Hepatocyte (in vitro differentiated cells): Measurements from ENCODE around the gene LINGO1. TPM values are rescaled to one million over a fixed set of nuclear protein-coding genes. Genes with fewer than 3 reads are reported as not detected.

ENCODE experiments used
- DNase-seq: peaks from one replicate; pipeline ENCODE4 v3.0.0-alpha.2; 2016; ENCODE audit warnings: low spot score
- H2AFZ ChIP-seq: fragments of 200-600 bp; sonication (generic); 2 replicates; pipeline ENCODE4 v1.6.0; 2016; ENCODE audit warnings: antibody characterized with exemption, mild to moderate bottlenecking
- H3K27ac ChIP-seq: fragments of 200-600 bp; sonication (generic); 2 replicates; pipeline ENCODE4 v1.5.1; 2016; ENCODE audit warnings: mild to moderate bottlenecking
- H3K27me3 ChIP-seq: fragments of 200-600 bp; sonication (generic); 2 replicates; pipeline ENCODE4 v1.6.1; 2016
- H3K36me3 ChIP-seq: fragments of 200-600 bp; sonication (generic); replicated peaks from 2 replicates; pipeline ENCODE4 v1.5.1; 2016; ENCODE audit warnings: low read depth; ENCODE audit not compliant: insufficient read depth
- H3K4me1 ChIP-seq: fragments of 200-600 bp; sonication (generic); 2 replicates; pipeline ENCODE4 v1.5.1; 2016; ENCODE audit warnings: mild to moderate bottlenecking, moderate library complexity; ENCODE audit not compliant: insufficient read depth
- H3K4me2 ChIP-seq: fragments of 200-600 bp; sonication (generic); 2 replicates; pipeline ENCODE4 v1.6.0; 2016
- H3K4me3 ChIP-seq: fragments of 200-600 bp; sonication (generic); 2 replicates; pipeline ENCODE4 v1.5.1; 2016; ENCODE audit warnings: mild to moderate bottlenecking
- H3K79me2 ChIP-seq: fragments of 200-600 bp; sonication (generic); 2 replicates; pipeline ENCODE4 v1.6.0; 2017; ENCODE audit warnings: mild to moderate bottlenecking
- H3K9me2 ChIP-seq: fragments of 200-600 bp; sonication (generic); replicated peaks from 2 replicates; pipeline ENCODE4 v1.6.0; 2017; ENCODE audit warnings: mild to moderate bottlenecking; ENCODE audit not compliant: insufficient read depth
- H3K9me3 ChIP-seq: fragments of 200-600 bp; sonication (generic); 2 replicates; pipeline ENCODE4 v1.5.1; 2016; ENCODE audit warnings: low read depth, mild to moderate bottlenecking
- H4K20me1 ChIP-seq: fragments of 200-600 bp; sonication (generic); 2 replicates; pipeline ENCODE4 v1.6.0; 2016; ENCODE audit warnings: mild to moderate bottlenecking; ENCODE audit not compliant: insufficient read depth, poor library complexity, severe bottlenecking
- CTCF ChIP-seq: fragments of 200-600 bp; sonication (generic); IDR thresholded peaks from 2 replicates; pipeline ENCODE4 v1.5.1; 2016; ENCODE audit warnings: antibody characterized with exemption, mild to moderate bottlenecking; ENCODE audit not compliant: poor library complexity
- EZH2 ChIP-seq: fragments of 200-600 bp; sonication (generic); IDR thresholded peaks from 2 replicates; pipeline ENCODE4 v1.6.1; 2016; ENCODE audit warnings: antibody characterized with exemption, mild to moderate bottlenecking, borderline replicate concordance
- EZH2phosphoT487 ChIP-seq: fragments of 200-600 bp; sonication (generic); IDR thresholded peaks from one replicate; pipeline ENCODE4 v1.6.1; 2018; ENCODE audit warnings: antibody characterized with exemption, mild to moderate bottlenecking, low read depth, moderate library complexity; ENCODE audit not compliant: unreplicated experiment, severe bottlenecking
- WGBS: methylation state at CpG from one replicate; pipeline ENCODE4 v1.1.6; 2016; ENCODE audit warnings: low lambda C conversion rate; ENCODE audit errors: missing lambda C conversion rate; 5-methylcytosine and 5-hydroxymethylcytosine counted together
- polyA plus RNA-seq: library from polyadenylated mRNA; unstranded; fragments of >200 nt; fragmentation: Nextera tagmentation; extraction: Ambion mirVana; gene quantifications from 2 replicates; pipeline ENCODE4 v1.2.1, GENCODE V29; 2016
- total RNA-seq: library from RNA; depleted of rRNA; stranded (reverse); fragments of >200 nt; gene quantifications from 2 replicates; pipeline ENCODE4 v1.2.3, GENCODE V29; 2014

LINGO1 gene
- total and polyA plus RNA-seq, 2 experiments from 2014 or later = 4.3 to 5.1 TPM

DNA sequence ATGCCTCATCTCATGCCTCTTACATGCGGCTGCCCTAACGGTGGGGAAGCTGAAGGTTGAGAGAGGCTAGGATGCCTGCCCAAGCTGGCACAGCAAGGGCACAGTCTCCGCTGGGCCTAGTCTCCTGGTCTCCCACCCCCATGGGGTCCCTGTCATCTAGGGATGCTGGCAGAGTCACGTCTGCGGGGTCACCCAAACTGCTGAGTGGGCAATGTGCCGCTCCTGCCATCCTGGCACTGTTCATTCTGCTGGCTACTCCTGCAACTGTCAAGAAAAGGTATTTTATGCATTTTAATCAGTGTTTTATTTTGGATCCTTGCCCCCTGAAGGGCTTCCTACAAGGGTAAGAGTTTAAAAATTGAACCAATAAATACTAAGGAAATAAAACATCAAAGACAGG lies 12.8 kb downstream of the LINGO1 start:
- no peak overlapping the region for H3K4me3 ChIP-seq
- no peak overlapping the region for H3K27ac ChIP-seq
- H3K9me2 ChIP-seq = no peaks in the 10 kb centered on the region
- 76% methylated on average over 6 of the region's 6 CpGs for WGBS
- H3K4me1 ChIP-seq = peaks cover 36% of the 10 kb centered on the region
- no peaks in the 10 kb centered on the region for H3K27me3 ChIP-seq
- no peaks in the 10 kb centered on the region for H4K20me1 ChIP-seq
- DNase-seq = no peak
- TF ChIP-seq EZH2 = no peak
- no peak for TF ChIP-seq EZH2phosphoT487
- TF ChIP-seq CTCF = no peak
- no peaks in the 10 kb centered on the region for H3K9me3 ChIP-seq
- no peaks in the 10 kb centered on the region for H3K79me2 ChIP-seq
- no peaks in the 10 kb centered on the region for H3K36me3 ChIP-seq
- no peak overlapping the region for H3K4me2 ChIP-seq
- H2AFZ ChIP-seq = no peak overlapping the region

DNA sequence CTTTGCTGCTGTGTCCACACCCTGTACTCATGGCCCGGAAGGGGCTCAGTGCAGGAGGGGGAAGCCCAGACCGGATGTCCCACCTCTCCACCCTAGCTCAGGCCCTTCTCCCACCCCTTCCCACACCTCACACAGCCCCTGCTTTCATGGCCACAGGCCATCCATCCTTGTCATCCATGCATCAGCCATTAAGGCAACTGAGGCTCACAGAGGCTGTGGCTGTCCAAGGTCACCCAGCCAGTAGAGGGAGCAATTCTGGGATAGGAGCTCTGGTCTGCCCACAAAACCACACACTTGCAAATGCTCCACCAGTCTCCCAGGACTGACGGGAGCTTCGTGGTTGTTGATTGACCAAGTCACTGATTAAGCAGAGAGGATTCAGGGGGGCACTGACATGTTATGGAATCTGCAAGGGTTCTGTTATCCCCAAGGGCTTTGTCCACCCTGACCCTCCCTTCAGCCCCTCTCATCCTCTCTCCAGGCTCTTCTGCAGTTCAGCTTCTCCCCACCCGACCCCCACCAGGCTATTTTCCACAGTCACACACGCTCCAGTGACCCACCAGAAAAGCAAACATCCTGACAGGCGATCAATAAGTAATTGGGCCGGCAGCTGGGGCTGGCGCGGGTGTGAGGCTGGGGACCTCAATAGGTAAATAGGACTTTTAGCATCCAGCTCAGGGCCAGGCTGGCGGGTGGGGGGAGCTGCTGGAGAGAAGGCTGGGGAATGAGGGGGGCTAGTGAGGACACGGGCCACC lies 15.1 kb downstream of the LINGO1 start:
- Histone ChIP-seq H4K20me1 (no peaks in the 10 kb centered on the region), H3K9me2 (no peaks in the 10 kb centered on the region), H3K27me3 (no peaks in the 10 kb centered on the region), H2AFZ (no peak overlapping the region), H3K27ac (no peak overlapping the region), H3K4me3 (no peak overlapping the region), H3K9me3 (no peaks in the 10 kb centered on the region), H3K4me2 (no peak overlapping the region), H3K4me1 (peaks cover 14% of the 10 kb centered on the region), H3K79me2 (no peaks in the 10 kb centered on the region), H3K36me3 (no peaks in the 10 kb centered on the region)
- 80% methylated on average over 12 of the region's 12 CpGs for WGBS
- TF ChIP-seq EZH2 (no peak), EZH2phosphoT487 (no peak), CTCF (peak; percentile 33)
- DNase-seq = peak; percentile 53

DNA sequence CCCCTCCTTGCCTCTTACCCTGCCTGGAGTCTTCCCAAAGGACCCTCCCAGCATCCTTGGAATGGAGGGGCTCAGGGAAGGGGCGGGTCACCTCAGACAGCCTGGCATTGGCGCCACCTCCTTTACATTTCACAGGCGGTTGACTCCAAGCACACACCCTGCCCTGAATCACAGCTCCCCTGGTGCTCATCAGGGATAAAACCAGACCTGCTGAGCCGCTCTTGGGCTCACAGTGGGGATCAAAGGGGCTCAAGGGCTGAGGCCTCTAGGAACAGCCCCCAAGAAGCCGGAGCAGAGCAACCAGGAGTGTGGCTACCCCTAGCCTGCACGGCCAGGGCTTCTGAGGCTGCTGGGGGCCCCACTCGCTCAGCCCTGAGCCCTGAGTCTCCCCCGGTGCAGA lies 16.6 kb downstream of the LINGO1 start:
- H3K9me3 ChIP-seq = no peaks in the 10 kb centered on the region
- H4K20me1 ChIP-seq = no peaks in the 10 kb centered on the region
- no peak for TF ChIP-seq EZH2phosphoT487
- no peak for TF ChIP-seq EZH2
- no peak for TF ChIP-seq CTCF
- no peak for DNase-seq
- no peaks in the 10 kb centered on the region for H3K27me3 ChIP-seq
- H3K36me3 ChIP-seq = no peaks in the 10 kb centered on the region
- H3K4me2 ChIP-seq = no peak overlapping the region
- no peaks in the 10 kb centered on the region for H3K4me1 ChIP-seq
- no peak overlapping the region for H3K4me3 ChIP-seq
- WGBS = 85% methylated on average over 8 of the region's 8 CpGs
- H2AFZ ChIP-seq = no peak overlapping the region
- no peak overlapping the region for H3K27ac ChIP-seq
- H3K9me2 ChIP-seq = no peaks in the 10 kb centered on the region
- no peaks in the 10 kb centered on the region for H3K79me2 ChIP-seq
